Epidermal melanocyte (primary cell): Measurements from ENCODE around the gene ALPG.
"Not testable (repeated sequence)": the region's sequence is repeated elsewhere in the genome, so short reads cannot be mapped to it uniquely, and the experiment has no call there.

ENCODE experiments used
- DNase-seq: peaks from one replicate; pipeline ENCODE4 v3.0.0; 2011; ENCODE audit warnings: low spot score; ENCODE audit not compliant: insufficient read length

The ALPG gene

DNA sequence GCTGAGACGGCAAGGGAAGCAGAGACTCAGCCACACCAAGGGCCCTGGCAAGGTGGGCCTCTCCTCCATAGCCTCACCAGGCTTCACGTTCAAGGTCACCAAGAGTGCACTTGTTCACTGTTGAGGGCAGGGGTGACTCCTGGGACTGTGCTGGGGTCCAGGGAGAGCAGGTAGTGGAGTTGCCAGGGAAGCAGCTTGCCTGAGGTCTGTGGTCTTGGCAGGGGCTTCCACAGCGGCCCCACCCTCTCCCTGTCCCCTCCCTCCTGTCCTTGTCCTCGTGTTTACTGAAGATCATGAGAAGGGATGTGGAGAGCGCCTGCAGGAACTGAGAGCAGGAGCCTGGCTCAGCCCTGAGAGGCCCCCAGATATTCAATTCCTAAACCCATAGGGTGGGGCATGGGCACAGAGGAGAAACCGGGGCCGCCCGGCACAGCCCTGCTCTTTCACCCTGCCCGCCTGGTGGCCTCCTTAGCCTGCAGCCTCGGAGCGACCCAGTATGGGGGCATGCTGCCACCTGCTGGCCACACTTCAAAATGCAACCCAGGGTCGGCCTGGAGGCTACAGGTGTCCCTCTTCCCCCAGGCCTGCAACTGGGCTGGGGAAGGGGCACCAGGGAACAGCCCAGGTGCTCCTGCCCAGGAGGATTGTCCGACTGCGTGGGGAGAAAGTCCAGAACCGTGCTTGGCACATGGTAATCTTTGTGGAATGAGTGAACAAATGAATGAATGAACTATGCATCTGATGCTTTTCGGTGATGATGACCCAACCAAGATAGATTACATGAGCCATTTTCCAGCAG lies 33.8 kb downstream of the ALPG start:
- peak; percentile 76 for DNase-seq

GRCh38 chr2:232441147-232441651 lies 34.6 kb downstream of the ALPG start:
- DNase-seq, result no peak

- not testable (repeated sequence) for DNase-seq
Measured at GRCh38 chr2:232441922-232442321, 35.3 kb downstream of the ALPG start.

GRCh38 chr2:232442431-232442830 lies 35.8 kb downstream of the ALPG start:
- not testable (repeated sequence) for DNase-seq

DNA sequence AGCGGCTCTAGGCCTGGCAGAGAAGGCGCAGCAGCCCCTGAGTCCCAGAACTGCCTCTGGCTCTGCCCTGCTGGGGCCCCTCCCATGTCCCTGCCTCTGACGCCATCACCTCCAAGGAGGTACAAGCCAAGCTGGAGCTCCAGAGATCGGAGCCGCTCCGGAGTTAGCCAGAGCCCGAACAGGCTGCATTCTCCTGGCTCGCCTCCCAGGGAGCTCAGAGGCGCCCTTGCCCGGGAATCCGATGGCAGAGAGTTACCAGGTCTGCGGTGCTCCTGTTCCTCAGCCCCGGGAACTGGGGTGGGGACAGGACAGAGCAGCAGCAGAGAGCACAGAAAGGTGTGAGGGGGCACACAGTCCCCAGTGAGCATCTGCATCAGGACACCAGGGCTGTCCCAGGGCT lies 36.4 kb downstream of the ALPG start:
- DNase-seq, result not testable (repeated sequence)

DNA sequence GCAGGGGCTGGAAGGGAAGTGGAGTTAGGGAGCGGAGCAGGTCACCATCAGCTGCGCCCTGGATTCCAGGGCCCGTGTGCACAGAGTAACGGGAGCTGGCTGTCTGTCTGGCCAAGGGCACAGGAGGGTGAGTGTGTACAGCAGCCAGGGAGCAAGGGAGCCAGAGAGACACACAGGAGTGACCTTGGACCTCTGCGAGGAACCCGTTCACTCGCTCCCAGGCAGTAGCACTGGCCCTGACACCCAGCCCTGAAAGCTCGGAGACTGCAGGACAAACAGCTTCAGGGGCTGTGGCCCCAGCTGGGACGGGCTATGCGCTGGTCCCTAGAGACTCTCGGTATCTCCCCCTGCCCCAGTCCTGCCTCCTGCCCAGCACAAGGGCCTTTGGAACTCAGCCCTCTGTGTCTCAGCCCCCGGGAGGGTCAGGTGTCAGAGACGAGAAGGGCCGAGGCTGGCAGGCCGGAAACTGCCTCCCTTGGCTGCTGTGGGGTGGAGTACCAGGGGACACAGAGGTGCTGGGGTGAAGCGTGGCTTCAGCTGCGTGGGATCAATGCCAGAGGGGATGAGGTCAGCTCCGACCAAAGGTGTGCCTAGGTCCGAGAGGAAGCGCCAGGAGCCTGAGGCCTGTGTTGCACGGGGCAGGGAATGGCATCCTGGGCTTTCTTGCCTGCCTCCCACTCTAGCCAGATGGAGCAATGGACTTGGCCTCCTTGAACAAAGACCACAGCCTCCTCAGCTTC lies 37.2 kb downstream of the ALPG start:
- not testable (repeated sequence) for DNase-seq

DNA sequence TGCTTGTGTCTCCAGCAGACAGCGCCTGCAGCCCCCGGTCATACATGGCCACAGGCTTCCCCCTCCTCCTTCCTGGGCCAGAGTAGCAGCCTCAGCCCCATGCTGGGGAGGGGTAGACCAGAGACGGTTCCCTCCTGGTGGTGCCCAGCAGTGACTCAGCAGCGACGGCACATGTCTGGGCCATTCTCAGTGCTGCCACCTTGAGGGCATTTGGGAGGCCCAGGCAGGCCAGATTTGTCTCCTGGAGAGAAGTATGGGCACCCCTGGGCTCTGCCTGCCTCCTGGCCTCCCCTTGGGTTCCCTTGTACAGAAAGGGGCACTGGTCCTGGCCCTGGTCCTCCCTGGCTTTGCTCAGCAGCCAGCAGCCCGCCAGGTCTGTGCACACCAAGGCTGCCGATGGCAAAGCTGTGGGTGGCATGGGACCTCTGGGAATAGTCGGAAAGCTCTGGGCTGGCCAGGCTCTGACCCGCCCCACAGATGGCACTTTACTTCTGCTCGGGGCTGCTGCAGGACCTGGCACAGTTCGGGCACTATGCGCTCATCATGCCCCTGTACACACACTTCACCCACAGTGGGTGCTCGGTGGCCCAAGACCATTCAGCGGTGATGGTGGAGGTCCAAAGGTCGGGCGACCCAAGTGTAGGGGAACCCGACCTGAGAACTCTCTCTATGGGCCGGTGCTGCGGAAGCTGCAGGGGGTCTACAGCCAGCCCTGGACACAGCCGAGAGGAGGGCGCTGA lies 37.9 kb downstream of the ALPG start:
- no peak for DNase-seq

- DNase-seq, result not testable (repeated sequence)
Measured at GRCh38 chr2:232445149-232445885, 38.7 kb downstream of the ALPG start.

GRCh38 chr2:232446266-232446777 lies 39.7 kb downstream of the ALPG start:
- not testable (repeated sequence) for DNase-seq

GRCh38 chr2:232447091-232447620 lies 40.5 kb downstream of the ALPG start:
- DNase-seq, result no peak

- no peak for DNase-seq
Measured at GRCh38 chr2:232447638-232448303, 41.1 kb downstream of the ALPG start.

DNA sequence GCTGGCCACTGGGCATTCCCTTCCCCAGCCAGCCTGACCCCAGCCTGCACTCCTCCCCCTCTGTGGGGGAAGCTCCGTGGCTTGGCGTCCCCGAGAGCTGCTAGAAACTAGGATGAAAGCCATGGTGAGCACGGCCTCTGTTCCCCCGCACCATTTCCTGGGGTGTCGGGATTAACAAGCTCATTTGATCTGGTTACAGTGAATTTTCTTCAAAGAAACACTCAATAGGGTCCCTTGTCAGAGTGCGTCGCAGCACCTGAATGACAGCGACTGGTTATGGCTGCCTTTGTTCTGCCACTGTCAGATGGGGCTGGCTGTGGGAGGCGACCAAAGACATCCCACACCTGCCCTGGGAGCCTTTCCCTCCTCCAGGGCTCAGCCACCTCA lies 41.7 kb downstream of the ALPG start:
- no peak for DNase-seq

DNA sequence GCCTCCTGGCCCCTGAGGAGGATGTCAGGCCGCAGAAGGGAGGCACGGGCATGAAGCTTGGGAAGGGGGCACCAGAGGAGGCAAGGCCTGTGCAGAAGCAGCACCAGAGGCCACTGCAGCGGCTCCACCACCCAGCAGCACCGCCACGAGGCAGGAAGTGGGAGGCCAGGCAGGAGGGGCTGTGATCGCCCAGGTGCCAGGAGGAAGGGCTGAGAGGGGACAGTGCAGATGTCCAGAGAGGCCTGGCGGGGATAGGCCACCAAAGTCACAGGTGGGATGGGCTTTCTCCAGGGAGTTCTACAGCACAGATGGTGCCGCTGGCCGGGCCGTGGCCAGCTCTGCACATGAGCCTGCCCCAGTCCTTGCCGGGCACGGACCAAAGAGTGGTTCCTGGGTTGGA lies 43.3 kb downstream of the ALPG start:
- DNase-seq, result no peak

GRCh38 chr2:232451645-232452044 lies 45.0 kb downstream of the ALPG start:
- not testable (repeated sequence) for DNase-seq

DNA sequence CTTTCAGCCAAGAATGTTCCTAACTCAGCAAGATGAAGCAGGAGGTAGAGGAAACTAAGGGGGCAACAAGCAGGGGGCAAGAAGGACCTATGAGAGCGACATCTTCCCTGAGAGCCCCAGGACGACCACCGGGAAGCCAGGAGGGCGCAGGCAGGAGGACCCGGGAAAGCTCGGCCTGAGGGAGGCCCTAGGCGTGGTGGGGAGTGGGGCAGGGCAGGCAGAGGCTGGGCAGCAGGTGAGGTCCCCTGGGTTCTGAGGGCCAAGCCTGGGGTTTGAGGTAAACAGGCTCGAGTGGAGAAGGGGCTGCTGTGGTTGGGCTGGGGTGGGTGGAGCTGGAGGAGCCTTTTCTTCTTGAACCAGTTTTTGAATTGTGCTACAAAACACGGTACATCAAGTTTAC lies 48.0 kb downstream of the ALPG start:
- DNase-seq, result no peak

DNA sequence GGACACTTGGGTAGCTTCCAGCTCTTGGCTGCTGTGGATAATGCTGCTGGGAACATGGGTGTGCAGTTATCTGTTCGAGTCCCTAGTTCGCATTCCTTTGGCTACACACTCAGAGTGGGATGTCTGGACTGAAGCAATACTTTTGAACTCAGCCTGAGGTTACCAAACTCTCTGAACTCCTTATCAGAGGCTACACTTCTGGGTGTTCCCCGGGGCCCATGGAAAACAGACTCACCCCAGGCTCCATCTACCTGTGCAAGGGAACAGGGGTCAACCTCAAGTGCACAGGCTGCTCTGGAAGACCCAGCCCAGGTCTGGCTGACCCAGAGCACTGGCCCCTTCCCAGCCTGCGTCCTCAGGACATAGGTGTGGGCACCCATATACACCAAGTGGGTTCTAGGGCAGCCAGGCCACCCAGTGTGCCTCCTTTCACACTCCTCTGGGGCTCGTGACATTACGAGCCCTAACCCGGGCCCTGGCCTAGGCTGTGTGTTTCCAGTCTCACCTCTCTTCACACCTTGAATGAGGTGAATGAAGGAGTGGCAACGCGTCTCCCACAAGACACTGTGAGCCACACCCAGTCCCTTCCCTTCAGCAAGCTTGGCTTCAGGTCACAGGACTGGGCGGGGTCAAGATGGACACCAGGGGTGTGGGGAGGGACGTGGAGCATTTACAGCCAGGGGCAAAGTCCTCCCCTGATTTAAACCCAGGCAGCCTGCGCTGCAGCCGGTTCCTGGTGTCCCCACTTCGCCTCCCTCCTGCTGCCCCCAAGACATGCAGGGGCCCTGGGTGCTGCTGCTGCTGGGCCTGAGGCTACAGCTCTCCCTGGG lies 49.0 kb downstream of the ALPG start, which contains the start of gene ALPI:
Gene ALPI, plus strand, starts transcription at position 728 of the 830 bp plus-strand sequence. Its CDS starts 47 bp downstream, at position 775.
- no peak for DNase-seq

DNA sequence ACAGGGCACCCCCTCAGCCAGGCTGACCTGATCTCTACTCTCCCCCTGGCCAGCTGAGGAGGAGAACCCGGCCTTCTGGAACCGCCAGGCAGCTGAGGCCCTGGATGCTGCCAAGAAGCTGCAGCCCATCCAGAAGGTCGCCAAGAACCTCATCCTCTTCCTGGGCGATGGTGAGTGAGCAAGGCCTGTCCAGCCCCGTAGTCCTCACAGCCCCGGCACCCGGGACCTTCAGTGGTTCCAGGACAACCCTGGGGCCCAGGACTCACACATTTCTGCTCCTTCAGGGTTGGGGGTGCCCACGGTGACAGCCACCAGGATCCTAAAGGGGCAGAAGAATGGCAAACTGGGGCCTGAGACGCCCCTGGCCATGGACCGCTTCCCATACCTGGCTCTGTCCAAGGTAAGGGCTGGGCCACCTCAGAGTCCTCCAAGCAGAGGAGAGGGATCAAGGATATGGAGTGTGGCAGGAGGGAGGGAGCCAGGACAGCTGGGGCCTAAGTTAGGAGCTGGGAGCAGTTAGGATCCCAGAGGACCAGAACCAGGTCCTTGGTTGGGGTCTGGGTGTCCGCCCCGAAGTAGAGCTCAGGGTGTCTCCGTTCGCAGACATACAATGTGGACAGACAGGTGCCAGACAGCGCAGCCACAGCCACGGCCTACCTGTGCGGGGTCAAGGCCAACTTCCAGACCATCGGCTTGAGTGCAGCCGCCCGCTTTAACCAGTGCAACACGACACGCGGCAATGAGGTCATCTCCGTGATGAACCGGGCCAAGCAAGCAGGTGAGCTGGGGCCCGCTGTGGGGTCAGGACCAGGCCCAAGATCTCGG lies 49.9 kb downstream of the ALPG start:
- DNase-seq, result no peak
